Astrocyte of the spinal cord (primary cell): Measurements from ENCODE around the gene MUC2.

Experiments
- DNase-seq: peaks from one replicate; pipeline ENCODE4 v3.0.0; 2011; ENCODE audit warnings: low read depth, low spot score
- H3K4me3 ChIP-seq: 2 replicates; pipeline ENCODE4 v1.5.1; 2011; ENCODE audit warnings: low read depth, mild to moderate bottlenecking, low read length, moderate library complexity
- in situ Hi-C: cut with HindIII; loops from 2 replicates; pipeline ENCODE4 v1.10.0; 2017; ENCODE audit warnings: low sequenced_read_pairs
- TF ChIP-seq, protein P1 (sequence below): IDR thresholded peaks from 2 replicates; pipeline ENCODE4 v1.5.1; 2012; ENCODE audit warnings: low read depth, mild to moderate bottlenecking, low read length, inconsistent platforms

MUC2 gene

DNA sequence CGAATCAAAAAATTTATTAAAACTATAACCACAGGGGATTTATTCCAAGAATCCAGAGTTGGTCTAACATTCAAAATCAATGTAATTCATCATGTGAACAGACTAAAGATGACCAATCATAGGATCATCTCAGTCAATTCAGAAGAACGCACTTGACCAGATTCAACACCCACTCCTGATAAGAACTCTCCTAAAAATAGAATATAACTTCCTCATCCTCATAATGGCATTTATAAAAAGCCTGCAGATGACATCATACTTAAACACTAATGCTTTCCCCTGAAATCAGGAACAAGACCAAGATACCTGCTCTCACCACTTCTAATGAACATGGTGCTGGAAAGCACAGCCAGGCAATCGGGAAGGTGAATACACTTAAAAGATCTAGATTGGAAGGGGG is 10.5 kb upstream of the MUC2 start:
- no peak overlapping the region for H3K4me3 ChIP-seq
- TF ChIP-seq, protein P1, sequence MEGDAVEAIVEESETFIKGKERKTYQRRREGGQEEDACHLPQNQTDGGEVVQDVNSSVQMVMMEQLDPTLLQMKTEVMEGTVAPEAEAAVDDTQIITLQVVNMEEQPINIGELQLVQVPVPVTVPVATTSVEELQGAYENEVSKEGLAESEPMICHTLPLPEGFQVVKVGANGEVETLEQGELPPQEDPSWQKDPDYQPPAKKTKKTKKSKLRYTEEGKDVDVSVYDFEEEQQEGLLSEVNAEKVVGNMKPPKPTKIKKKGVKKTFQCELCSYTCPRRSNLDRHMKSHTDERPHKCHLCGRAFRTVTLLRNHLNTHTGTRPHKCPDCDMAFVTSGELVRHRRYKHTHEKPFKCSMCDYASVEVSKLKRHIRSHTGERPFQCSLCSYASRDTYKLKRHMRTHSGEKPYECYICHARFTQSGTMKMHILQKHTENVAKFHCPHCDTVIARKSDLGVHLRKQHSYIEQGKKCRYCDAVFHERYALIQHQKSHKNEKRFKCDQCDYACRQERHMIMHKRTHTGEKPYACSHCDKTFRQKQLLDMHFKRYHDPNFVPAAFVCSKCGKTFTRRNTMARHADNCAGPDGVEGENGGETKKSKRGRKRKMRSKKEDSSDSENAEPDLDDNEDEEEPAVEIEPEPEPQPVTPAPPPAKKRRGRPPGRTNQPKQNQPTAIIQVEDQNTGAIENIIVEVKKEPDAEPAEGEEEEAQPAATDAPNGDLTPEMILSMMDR = no peak
- DNase-seq = no peak
- in situ Hi-C loops = no loop called here

GRCh38 chr11:1067812-1068496 is 6.7 kb upstream of the MUC2 start:
- in situ Hi-C loops = no loop called here
- TF ChIP-seq, protein P1 = no peak
- DNase-seq = no peak

DNA sequence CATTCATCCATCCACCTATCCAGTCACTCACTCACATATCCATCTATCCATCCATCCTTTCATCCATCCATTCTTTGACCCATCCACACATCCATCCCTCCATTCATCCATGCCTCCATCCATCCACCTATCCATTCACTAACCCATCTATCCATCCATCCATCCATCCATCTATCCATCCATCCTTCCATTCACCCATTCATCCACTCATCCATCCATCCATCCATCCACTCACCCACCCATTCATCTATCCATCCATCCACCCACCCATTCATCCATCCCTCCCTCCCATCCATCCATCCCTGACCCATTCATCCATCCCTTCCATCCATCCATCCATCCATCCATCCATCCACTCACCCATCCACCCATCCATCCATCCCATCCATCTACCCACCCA is 4.9 kb upstream of the MUC2 start:
- TF ChIP-seq, protein P1 = no peak
- in situ Hi-C loops = no loop called here
- H3K4me3 ChIP-seq = no peak overlapping the region
- DNase-seq = no peak

More at GRCh38 chr11:1067812-1068496, 6.7 kb upstream of the MUC2 start:
- H3K4me3 ChIP-seq = no peak overlapping the region

GRCh38 chr11:1070594-1071462 is 3.8 kb upstream of the MUC2 start:
- H3K4me3 ChIP-seq = no peak overlapping the region
- in situ Hi-C loops = no loop called here
- TF ChIP-seq, protein P1 = no peak
- no peak for DNase-seq

DNA sequence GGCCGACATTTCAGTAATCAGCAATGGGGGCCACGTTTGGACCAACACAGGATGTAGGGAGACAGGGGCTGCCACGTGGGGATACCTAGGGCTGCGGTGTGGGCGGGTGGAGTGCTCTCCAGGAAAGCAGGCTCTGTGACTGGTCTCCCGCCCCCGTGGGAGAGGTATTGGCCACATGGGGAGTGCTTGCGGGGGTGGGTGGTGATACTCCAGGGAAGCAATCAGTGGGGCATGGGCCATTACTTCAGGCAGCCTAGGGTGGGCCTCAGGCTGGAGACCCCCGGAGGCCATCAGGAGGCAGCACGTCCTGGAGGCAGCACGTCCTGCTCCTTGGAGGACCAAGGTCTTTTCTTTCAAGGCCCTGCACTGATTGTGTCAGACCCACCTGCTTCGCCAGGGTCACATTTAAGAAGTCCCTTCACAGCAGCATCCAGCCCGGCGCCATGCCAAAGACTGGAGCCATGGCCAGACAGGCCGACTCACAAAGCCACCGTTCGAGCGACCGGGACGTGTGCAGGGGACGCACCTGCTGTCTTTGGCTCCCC is 3.0 kb upstream of the MUC2 start:
- no peak for DNase-seq
- H3K4me3 ChIP-seq = no peak overlapping the region
- TF ChIP-seq, protein P1 = no peak
- in situ Hi-C loops = no loop called here

- DNase-seq = peak; percentile 52
- in situ Hi-C loops = no loop called here
- H3K4me3 ChIP-seq = no peak overlapping the region
- TF ChIP-seq, protein P1 = no peak
These were observed 2.4 kb upstream of the MUC2 start for GRCh38 chr11:1072116-1072820.
